T-helper 17 cell (primary cell): ENCODE results near the gene SH2D6. TPM values are rescaled to one million over a fixed set of nuclear protein-coding genes. Genes with fewer than 3 reads are reported as not detected.
"Not testable (repeated sequence)": the region's sequence is repeated elsewhere in the genome, so short reads cannot be mapped to it uniquely, and the experiment has no call there.

Experiments used
- ATAC-seq: fragments of 150-1000 bp; cut with Tn5 transposase; 2 replicates; pipeline ENCODE4 v1.10.0; 2021; ENCODE audit warnings: mild to moderate bottlenecking, moderate library complexity
- DNase-seq, 3 donors: peaks; one replicate each; pipeline versions ENCODE4 v3.0.0 to v3.0.0-alpha.2; 2020 to 2021
- H3K9me3 ChIP-seq: one replicate; pipeline ENCODE4 v1.7.0; 2013; ENCODE audit warnings: low read length, mild to moderate bottlenecking; ENCODE audit not compliant: control insufficient read depth, poor library complexity, severe bottlenecking
- H3K27ac Mint-ChIP-seq: one replicate; pipeline ENCODE4 v1.8.0; 2022; ENCODE audit warnings: mild to moderate bottlenecking, moderate library complexity, mixed read lengths
- H3K27me3 Mint-ChIP-seq: one replicate; pipeline ENCODE4 v1.8.0; 2022; ENCODE audit warnings: mixed read lengths
- H3K36me3 Mint-ChIP-seq: one replicate; pipeline ENCODE4 v1.8.0; 2022; ENCODE audit warnings: low read depth, mixed read lengths
- H3K4me1 Mint-ChIP-seq: one replicate; pipeline ENCODE4 v1.8.0; 2022; ENCODE audit warnings: mild to moderate bottlenecking, mixed read lengths
- H3K4me3 Mint-ChIP-seq: one replicate; pipeline ENCODE4 v1.8.0; 2022; ENCODE audit warnings: mild to moderate bottlenecking, moderate library complexity, mixed read lengths
- total RNA-seq, 4 donors: library from RNA in 2 of 4; stranded (reverse) in 2 of 4; gene quantifications; one replicate each; pipeline ENCODE4 v1.2.3 and lab custom pipeline; 2022 to 2026

Gene SH2D6
- total RNA-seq, 2 donors from 2014 or later, result 0.26 to 0.40 TPM

GRCh38 chr2:85435220-85435958, 16.9 kb downstream of the SH2D6 start:
- peaks cover 13% of the 10 kb centered on the region for H3K4me1 Mint-ChIP-seq
- no peaks in the 10 kb centered on the region for H3K36me3 Mint-ChIP-seq
- no peaks in the 10 kb centered on the region for H3K9me3 ChIP-seq
- DNase-seq, result no peak
- no peak for ATAC-seq
- no peak overlapping the region for H3K27ac Mint-ChIP-seq
- no peak overlapping the region for H3K4me3 Mint-ChIP-seq
- no peaks in the 10 kb centered on the region for H3K27me3 Mint-ChIP-seq

- no peaks in the 10 kb centered on the region for H3K9me3 ChIP-seq
- Mint-ChIP-seq H3K27me3 (no peaks in the 10 kb centered on the region), H3K4me1 (peaks cover 15% of the 10 kb centered on the region), H3K27ac (peak overlapping the region; percentile 90), H3K36me3 (no peaks in the 10 kb centered on the region), H3K4me3 (peak overlapping the region; percentile 92)
- DNase-seq (no peak), ATAC-seq (no peak)
Observed at GRCh38 chr2:85435981-85436835, 17.7 kb downstream of the SH2D6 start.

- H3K9me3 ChIP-seq, result no peaks in the 10 kb centered on the region
- Mint-ChIP-seq H3K4me1 (peaks cover 15% of the 10 kb centered on the region), H3K36me3 (no peaks in the 10 kb centered on the region), H3K27ac (peak overlapping the region; percentile 90), H3K4me3 (peak overlapping the region; percentile 92), H3K27me3 (no peaks in the 10 kb centered on the region)
- DNase-seq (no peak), ATAC-seq (no peak)
Observed at GRCh38 chr2:85436836-85437487, 18.4 kb downstream of the SH2D6 start.

- DNase-seq, result peak; percentile 53 to 68 (median 66)
- H3K4me1 Mint-ChIP-seq, result peaks cover 15% of the 10 kb centered on the region
- peak overlapping the region; percentile 90 for H3K27ac Mint-ChIP-seq
- no peaks in the 10 kb centered on the region for H3K36me3 Mint-ChIP-seq
- H3K4me3 Mint-ChIP-seq, result peak overlapping the region; percentile 92
- peak; percentile 87 for ATAC-seq
- H3K9me3 ChIP-seq, result no peaks in the 10 kb centered on the region
- no peaks in the 10 kb centered on the region for H3K27me3 Mint-ChIP-seq
Observed at GRCh38 chr2:85437488-85438200, 19.1 kb downstream of the SH2D6 start.

- peak; percentile 3 for ATAC-seq
- Mint-ChIP-seq H3K4me1 (peaks cover 15% of the 10 kb centered on the region), H3K4me3 (peak overlapping the region; percentile 85), H3K36me3 (no peaks in the 10 kb centered on the region), H3K27me3 (no peaks in the 10 kb centered on the region), H3K27ac (peak overlapping the region; percentile 90)
- H3K9me3 ChIP-seq, result no peaks in the 10 kb centered on the region
- no peak for DNase-seq
Observed at GRCh38 chr2:85438201-85439024, 19.9 kb downstream of the SH2D6 start.

- H3K9me3 ChIP-seq, result no peaks in the 10 kb centered on the region
- Mint-ChIP-seq H3K27me3 (no peaks in the 10 kb centered on the region), H3K4me1 (peaks cover 15% of the 10 kb centered on the region), H3K27ac (peak overlapping the region; percentile 90), H3K36me3 (no peaks in the 10 kb centered on the region), H3K4me3 (no peak overlapping the region)
- no peak for ATAC-seq
- DNase-seq, result no peak
Observed at GRCh38 chr2:85439025-85439472, 20.5 kb downstream of the SH2D6 start.

GRCh38 chr2:85439569-85439968, 21.1 kb downstream of the SH2D6 start:
- Mint-ChIP-seq H3K27ac (peak overlapping the region; percentile 90), H3K4me1 (peaks cover 15% of the 10 kb centered on the region)
- not testable (repeated sequence) for DNase-seq, H3K27me3 Mint-ChIP-seq, H3K4me3 Mint-ChIP-seq, H3K9me3 ChIP-seq, H3K36me3 Mint-ChIP-seq, ATAC-seq

- no peaks in the 10 kb centered on the region for H3K27me3 Mint-ChIP-seq
- H3K36me3 Mint-ChIP-seq, result no peaks in the 10 kb centered on the region
- no peaks in the 10 kb centered on the region for H3K9me3 ChIP-seq
- ATAC-seq (no peak), DNase-seq (no peak)
- H3K4me3 Mint-ChIP-seq, result no peak overlapping the region
- H3K4me1 Mint-ChIP-seq, result peaks cover 15% of the 10 kb centered on the region
- H3K27ac Mint-ChIP-seq, result no peak overlapping the region
Observed at GRCh38 chr2:85439986-85440385, 21.5 kb downstream of the SH2D6 start.

- Mint-ChIP-seq H3K27ac (no peak overlapping the region), H3K4me1 (peaks cover 15% of the 10 kb centered on the region), H3K27me3 (no peaks in the 10 kb centered on the region), H3K36me3 (no peaks in the 10 kb centered on the region), H3K4me3 (no peak overlapping the region)
- ATAC-seq (no peak), DNase-seq (no peak)
- H3K9me3 ChIP-seq, result no peaks in the 10 kb centered on the region
Observed at GRCh38 chr2:85440729-85441128, 22.2 kb downstream of the SH2D6 start.

GRCh38 chr2:85441864-85442263, 23.4 kb downstream of the SH2D6 start:
- H3K4me3 Mint-ChIP-seq, result no peak overlapping the region
- peak overlapping the region; percentile 41 for H3K27ac Mint-ChIP-seq
- no peaks in the 10 kb centered on the region for H3K9me3 ChIP-seq
- no peak for DNase-seq
- H3K27me3 Mint-ChIP-seq, result no peaks in the 10 kb centered on the region
- no peaks in the 10 kb centered on the region for H3K36me3 Mint-ChIP-seq
- peaks cover 14% of the 10 kb centered on the region for H3K4me1 Mint-ChIP-seq
- ATAC-seq, result no peak

GRCh38 chr2:85444629-85445172, 26.2 kb downstream of the SH2D6 start:
- Mint-ChIP-seq H3K36me3 (no peaks in the 10 kb centered on the region), H3K27me3 (no peaks in the 10 kb centered on the region), H3K27ac (no peak overlapping the region), H3K4me1 (peaks cover 6% of the 10 kb centered on the region), H3K4me3 (no peak overlapping the region)
- ATAC-seq (no peak), DNase-seq (no peak)
- H3K9me3 ChIP-seq, result no peaks in the 10 kb centered on the region
